ENCODE data around the gene CFAP126. TPM values are rescaled to one million over a fixed set of nuclear protein-coding genes. Genes with fewer than 3 reads are reported as not detected.

CFAP126 gene
- total RNA-seq, 1 experiment from 2014 or later: not detected

DNA sequence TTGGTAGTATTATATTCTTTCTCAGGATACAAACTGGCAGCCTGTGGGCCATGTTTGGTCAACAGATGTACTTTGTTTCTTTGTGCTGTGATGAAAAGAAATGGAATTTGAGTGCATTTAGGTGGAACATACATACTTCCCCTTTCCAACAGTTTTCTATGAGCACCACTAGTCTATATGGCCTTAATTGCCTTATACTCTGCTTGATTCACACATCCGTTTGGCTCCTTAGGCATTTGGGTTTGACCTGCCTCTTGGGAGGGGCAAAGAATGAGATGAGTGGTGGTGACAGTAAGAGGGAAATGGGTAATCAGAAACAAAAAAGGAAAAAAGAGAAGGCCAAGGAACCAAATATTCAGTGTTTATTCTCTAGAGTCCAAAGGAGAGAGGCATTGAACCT, 17.0 kb downstream of the CFAP126 start:
- H3K79me1 ChIP-seq (ENCODE audit: insufficient read depth, low read depth, low read length, poor library complexity, severe bottlenecking): no peaks in the 10 kb centered on the region
- H2BK5ac ChIP-seq (ENCODE audit: insufficient read length, low read length): no peak overlapping the region
- no peak overlapping the region for H4K8ac ChIP-seq (replicated peaks; ENCODE audit: insufficient read length, low read depth, low read length)
- no peak overlapping the region for H3K4me3 Mint-ChIP-seq
- H3K18ac ChIP-seq (ENCODE audit: insufficient read length, low read depth, low read length): no peak overlapping the region
- H3K23me2 ChIP-seq (ENCODE audit: insufficient read length, low read depth, low read length, poor library complexity, severe bottlenecking): no peaks in the 10 kb centered on the region
- no peak overlapping the region for H2AFZ ChIP-seq (ENCODE audit: low read length)
- no CpG with 5 or more reads among the region's 1 CpG for WGBS (ENCODE audit: extremely low coverage, insufficient read length, low lambda C conversion rate)
- no peak overlapping the region for H2BK20ac ChIP-seq (ENCODE audit: low read depth, low read length, poor library complexity, severe bottlenecking)
- no peak overlapping the region for H3K4ac ChIP-seq (ENCODE audit: low read depth, low read length)
- H3K9ac ChIP-seq (ENCODE audit: extremely low read depth, insufficient read length, low read length): no peak overlapping the region
- no peak overlapping the region for H2AK5ac ChIP-seq (ENCODE audit: insufficient read length, low read length)
- H3T11ph ChIP-seq (ENCODE audit: low read length): no peak overlapping the region
- H3K4me2 ChIP-seq (ENCODE audit: insufficient read depth, insufficient read length, low read length): no peak overlapping the region
- TF ChIP-seq, protein P1, sequence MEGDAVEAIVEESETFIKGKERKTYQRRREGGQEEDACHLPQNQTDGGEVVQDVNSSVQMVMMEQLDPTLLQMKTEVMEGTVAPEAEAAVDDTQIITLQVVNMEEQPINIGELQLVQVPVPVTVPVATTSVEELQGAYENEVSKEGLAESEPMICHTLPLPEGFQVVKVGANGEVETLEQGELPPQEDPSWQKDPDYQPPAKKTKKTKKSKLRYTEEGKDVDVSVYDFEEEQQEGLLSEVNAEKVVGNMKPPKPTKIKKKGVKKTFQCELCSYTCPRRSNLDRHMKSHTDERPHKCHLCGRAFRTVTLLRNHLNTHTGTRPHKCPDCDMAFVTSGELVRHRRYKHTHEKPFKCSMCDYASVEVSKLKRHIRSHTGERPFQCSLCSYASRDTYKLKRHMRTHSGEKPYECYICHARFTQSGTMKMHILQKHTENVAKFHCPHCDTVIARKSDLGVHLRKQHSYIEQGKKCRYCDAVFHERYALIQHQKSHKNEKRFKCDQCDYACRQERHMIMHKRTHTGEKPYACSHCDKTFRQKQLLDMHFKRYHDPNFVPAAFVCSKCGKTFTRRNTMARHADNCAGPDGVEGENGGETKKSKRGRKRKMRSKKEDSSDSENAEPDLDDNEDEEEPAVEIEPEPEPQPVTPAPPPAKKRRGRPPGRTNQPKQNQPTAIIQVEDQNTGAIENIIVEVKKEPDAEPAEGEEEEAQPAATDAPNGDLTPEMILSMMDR (conservative IDR thresholded peaks at IDR 0.05): no peak
- no peak overlapping the region for H4K91ac ChIP-seq (ENCODE audit: insufficient read length, low read depth, low read length)
- no peaks in the 10 kb centered on the region for H3K27me3 Mint-ChIP-seq (ENCODE audit: low read depth)
- H2BK15ac ChIP-seq (ENCODE audit: low read depth, low read length): no peak overlapping the region
- no peaks in the 10 kb centered on the region for H3K79me2 ChIP-seq (ENCODE audit: insufficient read depth, low read length)
- H3K27me3 ChIP-seq (ENCODE audit: insufficient read depth, low read length): no peaks in the 10 kb centered on the region
- H3K56ac ChIP-seq (ENCODE audit: insufficient read length, low read depth, low read length): no peak overlapping the region
- no peak overlapping the region for H3K23ac ChIP-seq (ENCODE audit: insufficient read length, low read depth, low read length)
- H3K27ac Mint-ChIP-seq: no peak overlapping the region
- DNase-seq: no peak
- H3K4me1 Mint-ChIP-seq: no peaks in the 10 kb centered on the region
- no peak overlapping the region for H3K14ac ChIP-seq (ENCODE audit: insufficient read depth, low read length)
- H4K5ac ChIP-seq (ENCODE audit: insufficient read length, low read depth, low read length): no peak overlapping the region
- H2BK12ac ChIP-seq (ENCODE audit: insufficient read length, low read depth, low read length): no peak overlapping the region
- H3K4me1 ChIP-seq (ENCODE audit: insufficient read depth, low read length): no peaks in the 10 kb centered on the region
- no peaks in the 10 kb centered on the region for H4K20me1 ChIP-seq (ENCODE audit: control insufficient read depth, insufficient read depth, insufficient read length)
- no peak overlapping the region for H2BK120ac ChIP-seq (ENCODE audit: low read depth, low read length, poor library complexity, severe bottlenecking)
- H3K9me3 Mint-ChIP-seq: no peaks in the 10 kb centered on the region
- no peak overlapping the region for H3K27ac ChIP-seq (ENCODE audit: insufficient read length, low read depth, low read length)
- peaks cover 4 to 20% (median 9%) of the 10 kb centered on the region in 3 experiments; a peak in 6 of 7 replicates for H3K36me3 Mint-ChIP-seq (ENCODE audit: insufficient read depth in 1 of 3, low read depth in 3 of 3)
- no peaks in the 10 kb centered on the region for H3K9me3 ChIP-seq (ENCODE audit: control insufficient read depth, low read depth, low read length)

Measured in H9 (cell line).